Panc1 (cell line): ENCODE data around the gene PSG1.

Source experiments
- CTCF ChIP-seq: fragments of 450-650 bp; IDR thresholded peaks from 2 replicates; pipeline ENCODE4 v1.5.1; 2017; ENCODE audit warnings: mild to moderate bottlenecking
- SIN3A ChIP-seq: IDR thresholded peaks from 2 replicates; pipeline ENCODE4 v1.6.1; 2012; ENCODE audit warnings: low read depth, mild to moderate bottlenecking, low read length, moderate library complexity, borderline replicate concordance; ENCODE audit not compliant: insufficient read depth

- TF ChIP-seq CTCF (no peak), SIN3A (no peak)
Measured at GRCh38 chr19:42879613-42880012, at the start of gene PSG1.
